ENCODE data around the gene CAPN12.

DNA sequence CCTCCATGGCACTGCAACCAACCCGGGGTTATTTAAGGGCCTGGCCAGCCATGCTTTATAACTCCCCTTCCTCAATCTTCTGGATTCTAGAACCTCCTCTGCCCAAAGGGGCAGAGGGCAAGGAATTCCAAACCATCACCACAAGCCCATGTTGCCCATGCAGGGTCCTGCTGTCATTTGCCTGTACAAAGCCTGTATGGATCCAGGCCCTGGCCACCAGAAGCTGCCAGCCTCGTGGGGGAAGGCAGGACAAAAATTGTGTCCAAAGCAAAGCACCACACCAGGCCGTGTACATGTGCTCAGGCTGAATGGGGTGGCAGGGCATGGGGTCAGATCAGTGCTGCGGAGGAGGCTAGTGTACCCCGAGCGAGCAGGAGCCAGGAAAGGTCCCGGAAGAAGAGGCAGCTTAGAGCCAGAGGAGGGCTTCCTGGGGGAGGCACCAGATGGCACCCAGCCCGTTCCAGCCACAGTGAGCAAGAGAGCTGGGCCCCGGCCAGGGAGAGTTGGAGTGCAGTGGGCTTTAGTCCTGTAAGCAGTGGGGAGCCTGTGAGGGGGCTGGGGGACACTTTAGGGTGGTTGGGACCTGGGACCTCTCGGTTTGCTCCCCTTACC lies 35.8 kb downstream of the CAPN12 start:
- no peak for TF ChIP-seq POLR2A (IDR thresholded peaks at IDR 0.05; ENCODE audit: low read depth)
- TF ChIP-seq, protein P1, sequence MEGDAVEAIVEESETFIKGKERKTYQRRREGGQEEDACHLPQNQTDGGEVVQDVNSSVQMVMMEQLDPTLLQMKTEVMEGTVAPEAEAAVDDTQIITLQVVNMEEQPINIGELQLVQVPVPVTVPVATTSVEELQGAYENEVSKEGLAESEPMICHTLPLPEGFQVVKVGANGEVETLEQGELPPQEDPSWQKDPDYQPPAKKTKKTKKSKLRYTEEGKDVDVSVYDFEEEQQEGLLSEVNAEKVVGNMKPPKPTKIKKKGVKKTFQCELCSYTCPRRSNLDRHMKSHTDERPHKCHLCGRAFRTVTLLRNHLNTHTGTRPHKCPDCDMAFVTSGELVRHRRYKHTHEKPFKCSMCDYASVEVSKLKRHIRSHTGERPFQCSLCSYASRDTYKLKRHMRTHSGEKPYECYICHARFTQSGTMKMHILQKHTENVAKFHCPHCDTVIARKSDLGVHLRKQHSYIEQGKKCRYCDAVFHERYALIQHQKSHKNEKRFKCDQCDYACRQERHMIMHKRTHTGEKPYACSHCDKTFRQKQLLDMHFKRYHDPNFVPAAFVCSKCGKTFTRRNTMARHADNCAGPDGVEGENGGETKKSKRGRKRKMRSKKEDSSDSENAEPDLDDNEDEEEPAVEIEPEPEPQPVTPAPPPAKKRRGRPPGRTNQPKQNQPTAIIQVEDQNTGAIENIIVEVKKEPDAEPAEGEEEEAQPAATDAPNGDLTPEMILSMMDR (IDR thresholded peaks at IDR 0.05), result no peak
- TF ChIP-seq EP300 (IDR thresholded peaks at IDR 0.05), result no peak
- TF ChIP-seq POLR2AphosphoS5 (IDR thresholded peaks at IDR 0.05), result no peak

Measured in esophagus muscularis mucosa (tissue), 4 donors.